G401 (cell line): ENCODE data around the gene ARPC5. TPM values are rescaled to one million over a fixed set of nuclear protein-coding genes. Genes with fewer than 3 reads are reported as not detected.
"Not testable (repeated sequence)": the region's sequence is repeated elsewhere in the genome, so short reads cannot be mapped to it uniquely, and the experiment has no call there.

ENCODE experiments used
- DNase-seq: peaks from one replicate; pipeline ENCODE4 v3.0.0-alpha.2; 2015; ENCODE audit warnings: low spot score
- in situ Hi-C: cut with HindIII; loops from 2 replicates; pipeline ENCODE4 v1.10.0; 2016; ENCODE audit warnings: low sequenced_read_pairs, mixed read lengths
- total RNA-seq: library from RNA; depleted of rRNA; stranded (reverse); fragments of >200 nt; shearing (Covaris generic); gene quantifications from 2 replicates; pipeline ENCODE4 v1.2.3, GENCODE V29; 2014

Gene ARPC5
- total RNA-seq, 1 experiment from 2014 or later: 155 TPM

- DNase-seq: no peak
- in situ Hi-C loops: no loop called here
Observed at GRCh38 chr1:183651612-183652011, 16.0 kb upstream of the ARPC5 start.

DNA sequence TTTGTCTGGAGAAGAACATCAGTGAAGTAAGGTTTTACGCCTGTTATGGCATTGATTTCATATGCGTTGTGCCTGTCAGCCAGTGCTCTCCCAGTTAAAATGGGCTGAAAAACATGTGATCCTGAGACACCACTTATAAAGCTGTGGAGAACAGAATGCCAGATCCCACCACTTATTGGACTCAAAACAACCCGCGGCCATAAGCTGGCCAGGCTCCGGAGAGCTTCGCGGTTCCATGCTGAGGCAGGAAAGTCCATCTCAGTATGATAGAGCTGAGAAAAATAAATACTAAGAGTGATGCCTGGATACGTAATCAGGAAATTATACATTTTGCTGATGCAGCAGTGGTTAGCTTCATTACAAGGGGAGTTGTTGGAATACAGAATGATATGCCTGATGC lies 12.5 kb upstream of the ARPC5 start:
- peak; percentile 50 for DNase-seq
- in situ Hi-C loops: no loop called here

GRCh38 chr1:183646776-183647175 lies 11.2 kb upstream of the ARPC5 start:
- no peak for DNase-seq
- in situ Hi-C loops: no loop called here

DNA sequence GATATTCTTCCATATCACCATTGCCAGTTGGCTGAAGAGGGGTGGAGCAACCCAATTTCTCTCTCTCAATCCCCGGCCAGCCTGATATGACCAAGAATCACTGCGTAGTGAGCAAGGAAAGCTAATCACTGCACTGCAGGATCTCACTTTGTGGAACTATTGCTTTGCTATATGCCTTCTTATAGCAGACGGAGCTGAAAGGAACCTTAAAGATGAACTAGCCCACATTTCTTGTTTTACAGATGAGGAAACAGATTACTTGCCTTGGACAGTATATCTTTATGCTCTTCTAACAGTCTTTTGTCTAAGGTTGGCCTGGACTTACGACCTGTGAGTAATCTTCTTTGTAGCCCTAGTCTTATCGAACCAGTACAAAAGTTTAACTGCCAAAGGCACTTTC lies 9.9 kb upstream of the ARPC5 start:
- DNase-seq: no peak
- in situ Hi-C loops: no loop called here

DNA sequence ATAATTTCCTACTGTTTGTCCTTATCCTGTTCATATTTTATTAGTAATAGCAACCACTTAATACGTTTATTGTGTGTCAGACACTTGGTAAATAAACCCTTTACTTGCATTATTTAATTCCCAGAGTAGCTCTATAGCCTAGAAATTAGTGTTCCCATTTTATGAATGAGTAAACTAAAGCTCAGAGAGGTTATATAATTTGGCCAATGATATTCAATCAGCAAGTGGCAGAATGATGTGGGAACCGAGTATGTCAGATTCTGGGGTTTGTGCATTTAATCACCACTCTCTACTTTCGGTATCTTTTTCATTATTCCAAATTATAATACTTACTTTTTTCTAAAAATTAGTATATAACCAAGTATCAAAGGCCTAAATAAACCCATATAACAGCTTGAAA lies 6.6 kb upstream of the ARPC5 start:
- no peak for DNase-seq
- in situ Hi-C loops: no loop called here

DNA sequence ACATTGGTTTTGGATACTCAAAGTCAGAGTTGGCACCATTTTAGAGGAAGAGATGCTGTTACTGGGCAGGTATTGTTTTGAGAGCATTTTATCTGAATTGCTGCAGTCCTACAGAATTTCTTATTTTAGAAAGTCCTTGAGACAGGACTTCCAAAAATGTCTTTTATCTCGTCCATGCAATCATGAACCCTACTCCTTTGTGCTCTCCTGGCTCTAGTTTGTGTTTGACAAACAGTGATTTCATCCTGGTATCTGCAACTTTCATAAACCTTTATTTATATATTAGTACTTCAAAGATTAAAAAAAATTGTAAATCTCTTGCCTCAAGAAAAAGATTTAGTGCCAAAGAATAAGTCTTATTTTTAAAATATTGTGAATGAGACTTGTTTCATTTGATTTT lies 4.6 kb upstream of the ARPC5 start:
- in situ Hi-C loops: no loop called here
- DNase-seq: no peak

DNA sequence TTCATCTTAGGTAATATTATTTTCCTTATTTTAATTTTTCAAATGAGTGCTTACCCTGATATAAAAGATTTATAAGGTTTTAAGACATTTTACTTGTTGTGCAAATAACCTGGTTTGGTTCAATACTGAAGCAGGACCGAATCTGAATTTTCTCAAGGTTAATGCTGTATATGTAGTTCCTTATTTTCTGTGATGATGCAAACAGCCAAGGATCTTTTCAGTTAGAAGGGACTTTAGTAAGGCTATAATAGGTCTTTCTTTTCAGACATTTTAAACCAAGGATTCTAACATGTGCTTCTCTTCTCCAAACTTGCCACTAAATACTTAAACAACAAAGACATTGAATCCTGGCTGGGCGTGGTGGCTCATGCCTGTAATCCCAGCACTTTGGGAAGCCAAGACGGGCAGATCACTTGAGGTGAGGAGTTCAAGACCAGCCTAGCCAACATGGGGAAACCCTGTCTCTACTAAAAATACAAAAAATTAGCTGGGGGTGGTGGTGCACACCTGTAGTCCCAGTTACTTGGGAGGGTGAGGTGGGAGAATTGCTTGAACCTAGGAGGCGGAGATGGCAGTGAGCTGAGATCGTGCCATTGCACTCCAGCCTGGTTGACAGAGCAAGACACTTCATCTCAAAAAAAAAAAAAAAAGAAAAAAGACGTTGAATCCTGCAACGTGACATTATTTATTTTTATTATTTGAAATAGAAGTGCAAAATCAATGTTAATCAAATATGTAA lies 3.2 kb upstream of the ARPC5 start:
- no peak for DNase-seq
- in situ Hi-C loops: no loop called here

GRCh38 chr1:183636783-183637182 lies 1.2 kb upstream of the ARPC5 start:
- in situ Hi-C loops: no loop called here
- peak; percentile 66 for DNase-seq

- in situ Hi-C loops: no loop called here
- no peak for DNase-seq
Observed at GRCh38 chr1:183636334-183636682, 725 bp upstream of the ARPC5 start.

DNA sequence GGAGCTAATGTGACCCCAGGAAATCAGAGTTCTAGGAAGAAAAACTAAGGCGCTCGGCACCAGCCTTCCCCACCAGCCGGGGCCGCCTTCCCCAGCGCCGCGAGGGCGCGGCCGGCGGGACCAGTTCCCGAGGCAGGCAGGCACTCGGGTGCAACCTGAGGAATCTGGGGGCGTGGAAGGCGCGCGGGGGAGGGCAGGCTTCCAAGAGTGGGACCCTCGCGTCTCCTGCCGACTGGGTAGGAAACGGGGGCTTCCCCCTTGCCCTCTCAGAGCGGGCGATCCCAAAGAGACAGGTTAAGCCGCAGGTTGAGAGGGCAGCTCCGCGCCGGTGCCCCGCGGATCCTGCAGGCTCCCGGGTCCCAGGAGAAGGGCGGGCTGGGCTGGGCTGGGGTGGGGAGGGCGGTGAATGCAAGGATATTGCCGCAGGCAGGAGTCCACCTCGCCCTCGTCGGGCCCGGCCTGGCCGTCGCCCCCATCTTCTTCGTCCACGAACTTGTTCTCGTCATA lies 431 bp downstream of the ARPC5 start:
- DNase-seq: no peak
- in situ Hi-C loops: no loop called here

DNA sequence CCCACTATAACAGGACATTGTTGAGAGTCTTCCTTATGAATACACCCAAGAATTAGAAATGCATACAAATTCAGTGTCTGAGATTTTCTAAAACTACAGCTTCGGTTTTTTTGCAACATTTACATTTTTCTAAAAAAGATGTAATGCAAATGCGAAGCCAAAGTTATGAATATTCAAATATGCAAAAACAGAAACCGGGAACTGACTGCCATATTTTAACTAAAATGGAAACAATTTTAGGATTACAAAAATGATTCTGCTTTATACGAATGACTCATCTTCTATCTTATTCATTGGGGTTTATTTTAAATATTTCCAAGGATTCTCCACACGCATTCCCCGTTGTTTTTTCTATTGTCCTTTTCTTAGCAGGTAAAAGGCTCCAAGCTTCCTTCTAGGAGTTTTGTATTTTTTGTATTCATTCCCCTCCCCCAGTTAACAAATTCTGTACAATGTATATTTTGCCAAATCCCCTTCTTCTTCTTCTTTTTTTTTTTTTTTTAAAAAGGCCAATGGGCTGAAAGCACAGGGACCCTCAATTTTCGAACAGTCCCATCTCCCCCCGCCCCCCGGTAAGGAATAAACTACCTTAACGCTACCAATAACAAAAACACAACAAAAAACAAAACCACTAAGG lies 1.0 kb downstream of the ARPC5 start:
- no peak for DNase-seq
- in situ Hi-C loops: no loop called here

GRCh38 chr1:183633676-183634343 lies 1.8 kb downstream of the ARPC5 start:
- peak; percentile 71 for DNase-seq
- in situ Hi-C loops: no loop called here

- in situ Hi-C loops: no loop called here
- DNase-seq: peak; percentile 48
Observed at GRCh38 chr1:183632964-183633363, 2.6 kb downstream of the ARPC5 start.

DNA sequence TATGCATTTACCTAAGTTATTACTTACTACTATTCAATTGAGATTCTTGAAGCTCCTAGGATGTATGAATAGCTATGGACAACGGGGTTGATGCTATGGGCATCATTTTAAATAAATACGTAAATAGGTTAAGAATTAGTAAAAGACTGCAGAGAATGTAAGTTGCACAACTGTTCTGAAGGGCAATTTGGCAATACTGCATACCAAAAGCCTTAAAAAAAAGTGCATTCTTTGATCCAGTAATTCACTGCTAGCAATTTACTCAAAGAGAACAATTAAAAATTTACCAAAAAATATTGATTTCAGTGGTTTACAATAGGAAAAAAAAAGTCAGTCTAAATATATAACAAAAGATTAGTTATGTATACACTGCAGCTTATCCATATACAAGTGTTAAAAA lies 3.5 kb downstream of the ARPC5 start:
- DNase-seq: no peak
- in situ Hi-C loops: no loop called here

DNA sequence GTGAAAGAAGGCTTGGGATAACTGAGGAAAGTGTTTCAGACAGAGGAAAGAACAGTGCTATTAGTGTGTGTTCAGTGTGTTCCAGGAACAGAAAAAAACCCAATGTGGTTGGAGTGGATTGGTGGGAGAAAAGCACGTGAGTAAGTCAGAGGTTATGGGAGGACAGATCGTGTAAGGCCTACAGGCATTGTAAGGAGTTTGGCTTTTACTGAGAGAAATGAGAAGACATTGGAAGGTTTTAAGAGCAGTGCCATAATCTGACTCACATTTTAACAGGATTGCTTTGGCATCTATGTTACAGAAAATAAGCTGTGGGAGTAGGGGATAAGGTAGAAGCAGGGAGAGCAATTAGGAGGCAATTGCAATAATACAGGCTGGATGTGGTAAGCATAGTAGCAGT lies 4.8 kb downstream of the ARPC5 start:
- in situ Hi-C loops: no loop called here
- no peak for DNase-seq

- DNase-seq: no peak
- in situ Hi-C loops: no loop called here
Observed at GRCh38 chr1:183628537-183628936, 7.0 kb downstream of the ARPC5 start.

DNA sequence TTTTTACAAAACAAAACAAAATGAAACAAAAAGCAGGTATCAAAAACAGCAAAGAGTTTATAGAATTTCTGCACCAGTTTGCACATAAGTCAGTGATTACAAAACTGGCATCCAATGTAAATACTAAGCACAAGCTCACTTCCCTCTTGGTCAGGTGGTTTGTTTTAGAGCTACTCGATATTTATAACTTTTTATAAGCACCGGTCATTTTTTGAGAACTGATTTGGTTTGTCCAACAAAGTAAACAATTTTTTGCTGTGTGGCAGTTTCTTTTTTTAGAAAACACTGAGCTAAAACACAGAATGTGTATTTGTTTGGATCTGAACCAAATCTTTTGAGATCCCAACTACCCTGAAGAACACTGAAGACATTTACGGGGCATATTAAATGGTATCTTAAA lies 9.3 kb downstream of the ARPC5 start:
- in situ Hi-C loops, DNase-seq: not testable (repeated sequence)

DNA sequence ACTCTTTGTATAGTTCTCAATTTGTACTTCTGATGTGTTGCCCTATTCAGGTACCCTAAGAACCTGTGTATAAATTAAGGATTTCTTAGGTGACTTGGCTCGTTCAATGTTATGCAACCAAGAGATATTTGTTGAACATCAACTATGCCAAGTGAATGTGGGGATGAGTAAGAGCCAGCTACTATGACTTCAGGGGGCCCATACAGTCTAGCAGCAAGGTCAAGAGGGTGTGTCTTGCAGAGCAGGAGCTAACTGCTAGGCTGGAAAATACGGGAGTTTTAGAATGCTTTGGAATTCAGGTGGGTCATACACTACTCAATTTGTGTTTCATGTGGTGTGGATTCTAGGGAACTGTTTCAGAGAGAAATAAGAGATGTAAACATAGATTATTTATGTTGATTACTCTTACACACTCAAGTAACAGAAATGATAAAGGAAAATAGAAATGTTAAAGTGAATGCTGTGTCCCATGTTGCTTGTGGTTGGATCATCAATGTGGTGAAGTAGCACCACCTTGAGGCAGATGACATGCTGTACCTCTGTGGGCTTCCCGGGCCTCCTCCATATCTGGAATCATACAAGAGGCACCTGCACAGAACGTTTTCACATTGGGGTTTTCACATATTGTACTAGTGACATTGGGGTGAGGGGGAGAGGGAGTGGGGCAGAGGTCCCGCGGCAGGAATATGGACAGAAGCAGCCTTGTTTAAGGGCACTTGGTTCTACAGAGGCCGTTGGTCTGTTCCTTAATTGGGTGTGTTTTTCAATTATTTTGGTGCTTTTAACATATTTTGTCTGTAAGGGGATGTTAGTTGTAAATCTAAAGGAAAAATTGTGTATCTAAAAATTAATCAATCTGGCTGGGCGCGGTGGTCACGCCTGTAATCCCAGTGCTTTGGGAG lies 12.4 kb downstream of the ARPC5 start:
- DNase-seq: peak; percentile 87
- in situ Hi-C loops: no loop called here

DNA sequence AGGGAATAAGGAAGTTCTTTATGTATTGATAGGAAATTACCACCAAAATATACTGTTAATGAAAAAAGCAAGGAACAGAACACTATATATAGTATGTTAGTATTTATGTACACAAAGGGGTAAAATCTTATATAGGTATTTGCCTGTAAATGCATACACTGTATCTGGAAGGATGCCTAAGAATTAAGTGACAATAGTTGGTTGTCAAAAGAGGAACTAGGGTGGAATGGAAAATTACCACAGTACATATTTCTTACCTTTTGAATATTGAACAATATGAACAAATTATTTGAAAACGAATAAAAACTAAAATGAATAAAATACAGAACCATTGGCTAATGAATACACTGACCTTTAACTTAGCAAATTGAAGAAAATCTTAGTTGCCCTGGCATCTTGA lies 13.6 kb downstream of the ARPC5 start:
- in situ Hi-C loops: no loop called here
- no peak for DNase-seq

DNA sequence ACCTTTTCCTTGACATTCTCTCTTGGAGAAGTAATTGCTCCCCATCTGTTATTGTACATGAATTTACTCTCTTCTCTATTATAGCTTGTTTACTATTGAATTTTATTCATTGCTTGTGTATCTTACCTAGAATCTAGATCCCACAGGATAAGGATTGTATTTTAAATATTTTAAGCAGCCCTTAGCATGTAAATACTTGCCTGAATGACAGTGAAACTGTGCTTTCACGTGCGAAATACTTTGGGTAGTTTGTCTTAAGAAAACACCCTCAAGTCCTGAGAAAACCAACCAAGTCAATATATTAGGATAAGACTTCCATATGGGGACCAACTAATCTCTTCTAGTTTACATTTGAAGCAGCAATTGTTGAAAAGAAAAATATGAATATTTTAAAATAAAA lies 15.3 kb downstream of the ARPC5 start:
- in situ Hi-C loops: no loop called here
- no peak for DNase-seq
